ENCODE measurements around the gene NOTCH2NLA.
"Not testable (repeated sequence)": the region's sequence is repeated elsewhere in the genome, so short reads cannot be mapped to it uniquely, and the experiment has no call there.

NOTCH2NLA gene

GRCh38 chr1:146167740-146168139 is 61.1 kb downstream of the NOTCH2NLA start:
- DNase-seq (ENCODE audit: low read depth in 2 of 2), result not testable (repeated sequence)

DNA sequence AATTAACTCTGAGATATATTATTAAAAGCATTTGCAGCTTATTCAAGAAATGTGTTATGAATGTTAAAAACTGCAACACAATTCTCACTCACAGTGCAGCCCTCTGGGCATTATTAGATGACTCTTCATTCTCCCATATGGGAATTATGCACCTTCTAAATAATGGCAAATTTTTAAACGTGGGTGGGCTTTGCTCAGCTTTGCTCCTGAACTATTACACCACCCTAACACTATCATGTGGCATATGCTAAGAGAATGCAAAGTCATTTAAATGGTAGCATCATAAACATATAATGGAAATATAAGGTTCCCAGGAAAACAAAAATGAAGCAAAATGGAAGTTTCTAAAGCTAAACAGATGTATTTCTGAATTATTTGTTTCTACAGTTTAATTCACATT is 61.5 kb downstream of the NOTCH2NLA start:
- DNase-seq (ENCODE audit: low read depth in 2 of 2), result not testable (repeated sequence)

- DNase-seq (ENCODE audit: low read depth in 2 of 2), result not testable (repeated sequence)
These were observed 84.4 kb downstream of the NOTCH2NLA start, which contains the start of gene NBPF10 for GRCh38 chr1:146144465-146144864. Gene NBPF10, minus strand, starts transcription at chr1:146144804. Its CDS starts 35 bp downstream, at chr1:146144769.

Measured in stimulated activated CD4-positive, alpha-beta T cell treated with anti-CD3 and anti-CD28 coated beads, Interleukin-15, amount 100 ng/mL, for 48 hours (primary cell).